22Rv1 (cell line): ENCODE data around the gene JMJD4.

ENCODE experiments used
- CTCF ChIP-seq: fragments of 450-650 bp; IDR thresholded peaks from 2 replicates; pipeline ENCODE4 v1.5.1; 2017; ENCODE audit warnings: mild to moderate bottlenecking
- ZFX ChIP-seq: fragments of 450-650 bp; IDR thresholded peaks from 2 replicates; pipeline ENCODE4 v1.6.1; 2017; ENCODE audit warnings: antibody characterized with exemption, borderline replicate concordance

GRCh38 chr1:227773558-227773957 is 38.5 kb upstream of the JMJD4 start:
- no peak for TF ChIP-seq CTCF
- no peak for TF ChIP-seq ZFX
